A549 treated with DMSO at 1 μM for 4 hours (cell line): Measurements from ENCODE around the gene MLANA. TPM values are rescaled to one million over a fixed set of nuclear protein-coding genes. Genes with fewer than 3 reads are reported as not detected.

Experiments used
- total RNA-seq: library from RNA; stranded (reverse); fragments of 200-300 nt; extraction: Qiagen RNA extraction; gene quantifications from 5 replicates; pipeline ENCODE4 v1.2.3, GENCODE V29; 2022; ENCODE audit warnings: low read depth

Gene MLANA, protein sequence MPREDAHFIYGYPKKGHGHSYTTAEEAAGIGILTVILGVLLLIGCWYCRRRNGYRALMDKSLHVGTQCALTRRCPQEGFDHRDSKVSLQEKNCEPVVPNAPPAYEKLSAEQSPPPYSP
- total RNA-seq, result not detected in 5 replicates

GRCh38 chr9:5890641-5891040 is at the start of gene MLANA:
Gene MLANA (plus strand): TSS chr9:5890889. CDS start chr9:5892475, 1,586 bp downstream.

Other genes with a start within 250 kb of the MLANA start
- gene ERMP1, start 57.8 kb upstream of the MLANA start, total RNA-seq, result 19.5 to 24.5 TPM (median 21.9 TPM) in 5 replicates
- 14.3 to 17.6 TPM (median 17.3 TPM) in 5 replicates for gene RANBP6, start 124.7 kb downstream of the MLANA start, total RNA-seq